ENCODE data around the gene CD22. TPM values are rescaled to one million over a fixed set of nuclear protein-coding genes. Genes with fewer than 3 reads are reported as not detected.

Gene CD22
- total RNA-seq, 1 experiment from 2014 or later, result not detected

- H3K18ac ChIP-seq (ENCODE audit: insufficient read length, low read depth, low read length), result no peak overlapping the region
- H2BK120ac ChIP-seq (ENCODE audit: low read depth, low read length, poor library complexity, severe bottlenecking), result no peak overlapping the region
- no peaks in the 10 kb centered on the region for H3K79me1 ChIP-seq (ENCODE audit: insufficient read depth, low read depth, low read length, poor library complexity, severe bottlenecking)
- Mint-ChIP-seq H3K27ac (no peak overlapping the region), H3K4me1 (peaks cover 10 to 12% of the 10 kb centered on the region in 2 experiments), H3K9me3 (no peaks in the 10 kb centered on the region), H3K4me3 (no peak overlapping the region), H3K36me3 (ENCODE audit: insufficient read depth in 1 of 3, low read depth in 3 of 3) (no peaks in the 10 kb centered on the region), H3K27me3 (ENCODE audit: low read depth) (no peaks in the 10 kb centered on the region; the same call in 1 of the 2 replicates)
- H3K14ac ChIP-seq (ENCODE audit: insufficient read depth, low read length), result no peak overlapping the region
- H3K79me2 ChIP-seq (ENCODE audit: insufficient read depth, low read length), result no peaks in the 10 kb centered on the region
- no peak for DNase-seq
- no peak overlapping the region for H3T11ph ChIP-seq (ENCODE audit: low read length)
- H2AK5ac ChIP-seq (ENCODE audit: insufficient read length, low read length), result no peak overlapping the region
- no peak overlapping the region for H2BK12ac ChIP-seq (ENCODE audit: insufficient read length, low read depth, low read length)
- H4K20me1 ChIP-seq (ENCODE audit: control insufficient read depth, insufficient read depth, insufficient read length), result no peaks in the 10 kb centered on the region
- no peak overlapping the region for H3K4ac ChIP-seq (ENCODE audit: low read depth, low read length)
- no peak overlapping the region for H4K5ac ChIP-seq (ENCODE audit: insufficient read length, low read depth, low read length)
- no peak overlapping the region for H3K23ac ChIP-seq (ENCODE audit: insufficient read length, low read depth, low read length)
- WGBS (ENCODE audit: extremely low coverage, insufficient read length, low lambda C conversion rate), result no CpG with 5 or more reads among the region's 4 CpGs
- no peak overlapping the region for H2BK5ac ChIP-seq (ENCODE audit: insufficient read length, low read length)
- no peak for TF ChIP-seq CTCF (conservative IDR thresholded peaks at IDR 0.05)
- no peaks in the 10 kb centered on the region for H3K23me2 ChIP-seq (ENCODE audit: insufficient read length, low read depth, low read length, poor library complexity, severe bottlenecking)
- no peak overlapping the region for H2BK20ac ChIP-seq (ENCODE audit: low read depth, low read length, poor library complexity, severe bottlenecking)
- no peak overlapping the region for H2BK15ac ChIP-seq (ENCODE audit: low read depth, low read length)
- H2AFZ ChIP-seq (ENCODE audit: low read length), result no peak overlapping the region
- H3K4me2 ChIP-seq (ENCODE audit: insufficient read depth, insufficient read length, low read length), result no peak overlapping the region
- H3K9ac ChIP-seq (ENCODE audit: extremely low read depth, insufficient read length, low read length), result no peak overlapping the region
- no peak overlapping the region for H4K8ac ChIP-seq (replicated peaks; ENCODE audit: insufficient read length, low read depth, low read length)
- H3K9me3 ChIP-seq (ENCODE audit: control insufficient read depth, low read depth, low read length), result no peaks in the 10 kb centered on the region
- H4K91ac ChIP-seq (ENCODE audit: insufficient read length, low read depth, low read length), result no peak overlapping the region
- H3K4me1 ChIP-seq (ENCODE audit: insufficient read depth, low read length), result peaks cover 9% of the 10 kb centered on the region; the same call in 1 of the 2 replicates
- no peak overlapping the region for H3K56ac ChIP-seq (ENCODE audit: insufficient read length, low read depth, low read length)
- no peaks in the 10 kb centered on the region for H3K27me3 ChIP-seq (ENCODE audit: insufficient read depth, low read length)
- H3K27ac ChIP-seq (ENCODE audit: insufficient read length, low read depth, low read length), result no peak overlapping the region
Measured at GRCh38 chr19:35329323-35329722, 336 bp downstream of the CD22 start.

All from H9 (cell line).